Parathyroid adenoma (tissue), 2 donors: ENCODE data around the gene TMEM239.

Experiments used
- H2AFZ ChIP-seq: fragments of 300-600 bp; sonication (generic); one replicate; pipeline ENCODE4 v1.7.0; 2017; ENCODE audit warnings: antibody characterized with exemption, mild to moderate bottlenecking
- H3K27ac ChIP-seq: fragments of 300-600 bp; sonication (generic); one replicate; pipeline ENCODE4 v1.7.0; 2017
- H3K27me3 ChIP-seq: fragments of 300-600 bp; sonication (generic); one replicate; pipeline ENCODE4 v1.7.0; 2017; ENCODE audit warnings: low read length; ENCODE audit not compliant: control insufficient read depth, insufficient read depth
- H3K36me3 ChIP-seq: fragments of 300-600 bp; sonication (generic); one replicate; pipeline ENCODE4 v1.7.0; 2017; ENCODE audit warnings: low read length; ENCODE audit not compliant: control insufficient read depth, insufficient read depth
- H3K4me1 ChIP-seq: fragments of 300-600 bp; sonication (generic); one replicate; pipeline ENCODE4 v1.7.0; 2017; ENCODE audit warnings: control low read depth
- H3K4me2 ChIP-seq: fragments of 300-600 bp; sonication (generic); one replicate; pipeline ENCODE4 v1.7.0; 2017; ENCODE audit warnings: low read length
- H3K4me3 ChIP-seq: fragments of 300-600 bp; sonication (generic); one replicate; pipeline ENCODE4 v1.7.0; 2017; ENCODE audit warnings: low read depth, low read length
- H3K79me2 ChIP-seq: fragments of 300-600 bp; sonication (generic); one replicate; pipeline ENCODE4 v1.7.0; 2017; ENCODE audit warnings: control low read depth
- H3K9ac ChIP-seq: fragments of 300-600 bp; sonication (generic); one replicate; pipeline ENCODE4 v1.7.0; 2017; ENCODE audit warnings: mild to moderate bottlenecking
- H3K9me3 ChIP-seq: fragments of 300-600 bp; sonication (generic); one replicate; pipeline ENCODE4 v1.7.0; 2017; ENCODE audit warnings: low read length; ENCODE audit not compliant: control insufficient read depth
- TF ChIP-seq, protein P1 (sequence below): fragments of 300-600 bp; sonication (generic); IDR thresholded peaks from one replicate; pipeline ENCODE4 v1.7.0; 2017; ENCODE audit warnings: antibody characterized with exemption, mild to moderate bottlenecking
- donor health status: primary hyperparathyroidism.

Gene TMEM239

DNA sequence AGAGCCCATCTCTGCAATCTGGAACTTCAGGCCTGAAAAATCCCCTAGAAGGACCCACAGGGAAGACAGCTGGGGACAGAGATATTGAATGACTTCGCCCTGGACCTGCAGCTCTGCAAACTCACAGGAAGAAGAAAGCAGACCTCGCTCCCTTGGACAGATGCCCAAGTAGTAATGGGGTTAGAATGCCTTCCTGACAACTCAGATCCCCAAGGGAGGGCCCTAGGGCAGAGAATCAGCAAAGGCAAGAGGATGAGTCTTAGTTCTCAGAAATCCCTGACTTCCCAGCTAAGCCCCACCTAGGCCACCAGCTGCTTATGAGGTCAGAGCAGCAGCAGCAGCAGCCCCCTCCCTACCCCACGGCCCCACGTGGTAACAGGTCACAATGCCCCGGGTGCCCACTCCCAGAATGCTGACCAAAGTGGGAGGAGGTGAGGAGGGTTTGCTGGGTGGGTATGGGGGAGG is 1.5 kb upstream of the TMEM239 start, which contains the start of gene C20orf141:
Gene C20orf141 (plus strand): TSS at position 401 of the 465 bp plus-strand sequence. CDS start 198 bp downstream, outside the sequence.
- H3K9ac ChIP-seq, result no peak within 1 kb of the TSS
- no peak within 1 kb of the TSS for H2AFZ ChIP-seq
- H3K36me3 ChIP-seq, result no peaks in the 10 kb centered on the region
- H3K4me1 ChIP-seq, result peaks cover under 1% of the 10 kb centered on the region
- no peak within 1 kb of the TSS for H3K4me2 ChIP-seq
- H3K27ac ChIP-seq, result no peak within 1 kb of the TSS
- H3K4me3 ChIP-seq, result no peak within 1 kb of the TSS
- TF ChIP-seq, protein P1, sequence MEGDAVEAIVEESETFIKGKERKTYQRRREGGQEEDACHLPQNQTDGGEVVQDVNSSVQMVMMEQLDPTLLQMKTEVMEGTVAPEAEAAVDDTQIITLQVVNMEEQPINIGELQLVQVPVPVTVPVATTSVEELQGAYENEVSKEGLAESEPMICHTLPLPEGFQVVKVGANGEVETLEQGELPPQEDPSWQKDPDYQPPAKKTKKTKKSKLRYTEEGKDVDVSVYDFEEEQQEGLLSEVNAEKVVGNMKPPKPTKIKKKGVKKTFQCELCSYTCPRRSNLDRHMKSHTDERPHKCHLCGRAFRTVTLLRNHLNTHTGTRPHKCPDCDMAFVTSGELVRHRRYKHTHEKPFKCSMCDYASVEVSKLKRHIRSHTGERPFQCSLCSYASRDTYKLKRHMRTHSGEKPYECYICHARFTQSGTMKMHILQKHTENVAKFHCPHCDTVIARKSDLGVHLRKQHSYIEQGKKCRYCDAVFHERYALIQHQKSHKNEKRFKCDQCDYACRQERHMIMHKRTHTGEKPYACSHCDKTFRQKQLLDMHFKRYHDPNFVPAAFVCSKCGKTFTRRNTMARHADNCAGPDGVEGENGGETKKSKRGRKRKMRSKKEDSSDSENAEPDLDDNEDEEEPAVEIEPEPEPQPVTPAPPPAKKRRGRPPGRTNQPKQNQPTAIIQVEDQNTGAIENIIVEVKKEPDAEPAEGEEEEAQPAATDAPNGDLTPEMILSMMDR, result no peak
- H3K27me3 ChIP-seq, result no peaks in the 10 kb centered on the region
- H3K79me2 ChIP-seq, result no peaks in the 10 kb centered on the region
- no peaks in the 10 kb centered on the region for H3K9me3 ChIP-seq

DNA sequence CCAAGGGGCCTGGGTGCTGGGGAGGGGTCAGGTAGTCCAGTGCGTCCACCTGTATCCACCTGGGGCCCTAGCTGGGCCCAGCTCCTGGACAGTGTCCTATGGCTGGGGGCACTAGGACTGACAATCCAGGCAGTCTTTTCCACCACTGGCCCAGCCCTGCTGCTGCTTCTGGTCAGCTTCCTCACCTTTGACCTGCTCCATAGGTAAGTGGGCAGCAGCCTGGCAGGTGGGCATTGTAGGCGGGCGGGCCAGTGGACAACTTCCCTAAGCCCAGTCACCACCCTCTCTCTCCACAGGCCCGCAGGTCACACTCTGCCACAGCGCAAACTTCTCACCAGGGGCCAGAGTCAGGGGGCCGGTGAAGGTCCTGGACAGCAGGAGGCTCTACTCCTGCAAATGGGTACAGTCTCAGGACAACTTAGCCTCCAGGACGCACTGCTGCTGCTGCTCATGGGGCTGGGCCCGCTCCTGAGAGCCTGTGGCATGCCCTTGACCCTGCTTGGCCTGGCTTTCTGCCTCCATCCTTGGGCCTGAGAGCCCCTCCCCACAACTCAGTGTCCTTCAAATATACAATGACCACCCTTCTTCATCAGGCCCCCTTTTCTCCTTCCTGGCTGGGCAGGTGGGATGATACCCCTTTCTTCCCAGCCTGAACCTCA is 793 bp upstream of the TMEM239 start:
- H3K4me2 ChIP-seq, result no peak overlapping the region
- TF ChIP-seq, protein P1, result no peak
- H3K9me3 ChIP-seq, result no peaks in the 10 kb centered on the region
- H3K27me3 ChIP-seq, result no peaks in the 10 kb centered on the region
- H2AFZ ChIP-seq, result no peak overlapping the region
- no peaks in the 10 kb centered on the region for H3K79me2 ChIP-seq
- H3K27ac ChIP-seq, result no peak overlapping the region
- no peaks in the 10 kb centered on the region for H3K36me3 ChIP-seq
- H3K9ac ChIP-seq, result no peak overlapping the region
- H3K4me3 ChIP-seq, result no peak overlapping the region
- H3K4me1 ChIP-seq, result peaks cover 5% of the 10 kb centered on the region

DNA sequence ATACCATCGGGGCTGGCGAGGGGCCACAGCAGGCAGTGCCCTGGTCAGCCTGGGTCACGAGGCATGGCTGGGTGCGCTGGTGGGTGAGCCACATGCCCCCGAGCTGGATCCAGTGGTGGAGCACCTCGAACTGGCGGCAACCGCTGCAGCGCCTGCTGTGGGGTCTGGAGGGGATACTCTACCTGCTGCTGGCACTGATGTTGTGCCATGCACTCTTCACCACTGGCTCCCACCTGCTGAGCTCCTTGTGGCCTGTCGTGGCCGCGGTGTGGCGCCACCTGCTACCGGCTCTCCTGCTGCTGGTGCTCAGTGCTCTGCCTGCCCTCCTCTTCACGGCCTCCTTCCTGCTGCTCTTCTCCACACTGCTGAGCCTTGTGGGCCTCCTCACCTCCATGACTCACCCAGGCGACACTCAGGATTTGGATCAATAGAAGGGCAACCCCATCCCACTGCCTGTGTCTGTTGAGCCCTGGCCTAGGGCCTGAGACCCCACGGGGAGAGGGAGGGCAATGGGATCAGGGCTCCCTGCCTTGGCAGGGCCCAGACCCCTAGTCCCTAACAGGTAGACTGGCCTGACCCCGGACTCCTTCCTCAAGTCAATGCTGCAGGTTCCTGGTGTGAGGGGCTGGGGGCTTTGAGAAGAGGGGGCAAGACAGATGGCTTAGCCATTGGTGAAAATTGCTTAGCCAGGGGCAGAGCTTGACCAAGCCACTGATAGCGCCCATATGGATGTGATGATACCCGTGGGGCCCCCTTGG is 598 bp downstream of the TMEM239 start:
- Histone ChIP-seq H3K79me2 (no peaks in the 10 kb centered on the region), H3K4me2 (no peak overlapping the region), H3K36me3 (no peaks in the 10 kb centered on the region), H3K4me3 (no peak overlapping the region), H3K27me3 (no peaks in the 10 kb centered on the region), H3K9ac (no peak overlapping the region), H3K27ac (no peak overlapping the region), H2AFZ (no peak overlapping the region), H3K4me1 (peaks cover 7% of the 10 kb centered on the region), H3K9me3 (no peaks in the 10 kb centered on the region)
- TF ChIP-seq, protein P1, result no peak

DNA sequence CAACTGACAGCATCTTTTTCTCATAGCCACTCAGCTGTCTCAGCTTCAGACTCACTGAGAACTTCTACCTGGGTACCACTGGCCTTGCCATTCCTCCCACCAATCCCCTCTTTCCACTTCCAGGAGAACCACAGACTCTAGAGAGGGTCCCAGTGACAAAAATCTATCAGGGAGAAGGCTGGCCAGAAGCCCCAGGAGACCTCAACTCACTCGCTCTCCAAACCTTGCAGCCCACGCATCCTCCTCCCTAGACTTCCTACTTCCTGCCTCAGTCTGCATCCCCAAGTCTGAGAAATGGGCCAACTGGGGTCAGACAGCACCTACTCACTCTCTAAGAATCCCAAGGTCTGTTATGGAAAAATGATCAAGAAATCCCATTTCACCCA is 1.2 kb downstream of the TMEM239 start:
- no peak overlapping the region for H3K27ac ChIP-seq
- no peak overlapping the region for H3K9ac ChIP-seq
- no peak overlapping the region for H3K4me2 ChIP-seq
- no peak overlapping the region for H3K4me3 ChIP-seq
- TF ChIP-seq, protein P1, result no peak
- no peaks in the 10 kb centered on the region for H3K9me3 ChIP-seq
- no peaks in the 10 kb centered on the region for H3K27me3 ChIP-seq
- peaks cover 7% of the 10 kb centered on the region for H3K4me1 ChIP-seq
- no peaks in the 10 kb centered on the region for H3K79me2 ChIP-seq
- H2AFZ ChIP-seq, result no peak overlapping the region
- H3K36me3 ChIP-seq, result no peaks in the 10 kb centered on the region
